BLaER1 (cell line): Measurements from ENCODE around the gene FAM107B.
"Not testable (repeated sequence)": the region's sequence is repeated elsewhere in the genome, so short reads cannot be mapped to it uniquely, and the experiment has no call there.

ENCODE experiments used
- H3K27ac ChIP-seq: shearing (Covaris generic); formaldehyde crosslinking; 2 replicates; pipeline ENCODE4 v1.8.1; 2022
- H3K27me3 ChIP-seq: shearing (Covaris generic); formaldehyde crosslinking; 2 replicates; pipeline ENCODE4 v1.8.1; 2022
- H3K36me3 ChIP-seq: shearing (Covaris generic); formaldehyde crosslinking; 2 replicates; pipeline ENCODE4 v1.8.1; 2022
- H3K4me1 ChIP-seq: shearing (Covaris generic); formaldehyde crosslinking; 2 replicates; pipeline ENCODE4 v1.8.1; 2022
- H3K4me2 ChIP-seq: shearing (Covaris generic); formaldehyde crosslinking; 2 replicates; pipeline ENCODE4 v1.8.1; 2022
- H3K4me3 ChIP-seq: shearing (Covaris generic); formaldehyde crosslinking; 2 replicates; pipeline ENCODE4 v1.8.1; 2022
- H3K9ac ChIP-seq: shearing (Covaris generic); formaldehyde crosslinking; 2 replicates; pipeline ENCODE4 v1.8.1; 2022
- H3K9me3 ChIP-seq: shearing (Covaris generic); formaldehyde crosslinking; 2 replicates; pipeline ENCODE4 v1.8.1; 2022
- H4K20me1 ChIP-seq: shearing (Covaris generic); formaldehyde crosslinking; 2 replicates; pipeline ENCODE4 v1.8.1; 2022
- Cebpa-rat ChIP-seq: shearing (Covaris generic); IDR thresholded peaks from 2 replicates; pipeline ENCODE4 v1.8.1; 2022

FAM107B gene

GRCh38 chr10:14723052-14723689 is 51.5 kb downstream of the FAM107B start:
- H3K4me1 ChIP-seq = peaks cover 33% of the 10 kb centered on the region
- H3K36me3 ChIP-seq = no peaks in the 10 kb centered on the region
- peak overlapping the region; percentile 19; the same call in 1 of the 2 replicates for H3K27ac ChIP-seq
- no peaks in the 10 kb centered on the region for H4K20me1 ChIP-seq
- peak overlapping the region; percentile 45; the same call in 1 of the 2 replicates for H3K9ac ChIP-seq
- H3K27me3 ChIP-seq = no peaks in the 10 kb centered on the region
- H3K4me2 ChIP-seq = peak overlapping the region; percentile 75
- peaks cover 30% of the 10 kb centered on the region for H3K9me3 ChIP-seq
- H3K4me3 ChIP-seq = no peak overlapping the region
- TF ChIP-seq Cebpa-rat = no peak

GRCh38 chr10:14717552-14717951 is 57.1 kb downstream of the FAM107B start:
- Histone ChIP-seq H3K36me3 (no peaks in the 10 kb centered on the region), H3K4me1 (0 out of 2 replicates have a peak, but pooled peaks cover under 1% of the 10 kb centered on the region), H3K9ac (no peak overlapping the region), H3K9me3 (peaks cover 31% of the 10 kb centered on the region; the same call in 1 of the 2 replicates), H3K27me3 (no peaks in the 10 kb centered on the region), H3K4me2 (no peak overlapping the region), H3K4me3 (no peak overlapping the region), H4K20me1 (no peaks in the 10 kb centered on the region), H3K27ac (no peak overlapping the region)
- TF ChIP-seq Cebpa-rat = no peak

- Histone ChIP-seq H3K4me2 (no peak overlapping the region), H3K9me3 (peaks cover 20% of the 10 kb centered on the region; the same call in 1 of the 2 replicates), H3K9ac (no peak overlapping the region), H3K4me1 (no peaks in the 10 kb centered on the region), H3K4me3 (no peak overlapping the region), H3K36me3 (no peaks in the 10 kb centered on the region), H3K27ac (no peak overlapping the region), H3K27me3 (no peaks in the 10 kb centered on the region), H4K20me1 (no peaks in the 10 kb centered on the region)
- TF ChIP-seq Cebpa-rat = no peak
Observed at GRCh38 chr10:14712991-14713424, 61.7 kb downstream of the FAM107B start.

GRCh38 chr10:14709344-14709743 is 65.4 kb downstream of the FAM107B start:
- H3K4me2 ChIP-seq, H3K9me3 ChIP-seq, H3K9ac ChIP-seq, H3K36me3 ChIP-seq, H3K27ac ChIP-seq, H4K20me1 ChIP-seq, H3K4me3 ChIP-seq, H3K27me3 ChIP-seq: not testable (repeated sequence)
- peaks cover 15% of the 10 kb centered on the region for H3K4me1 ChIP-seq

- Histone ChIP-seq H3K4me2 (no peak overlapping the region), H3K36me3 (no peaks in the 10 kb centered on the region), H3K9me3 (no peaks in the 10 kb centered on the region), H4K20me1 (no peaks in the 10 kb centered on the region), H3K4me1 (peaks cover 15% of the 10 kb centered on the region), H3K4me3 (no peak overlapping the region), H3K27me3 (no peaks in the 10 kb centered on the region), H3K9ac (no peak overlapping the region), H3K27ac (no peak overlapping the region)
- no peak for TF ChIP-seq Cebpa-rat
Observed at GRCh38 chr10:14707481-14707880, 67.2 kb downstream of the FAM107B start.

- H3K36me3 ChIP-seq = no peaks in the 10 kb centered on the region
- peak overlapping the region; percentile 8; the same call in 1 of the 2 replicates for H3K4me2 ChIP-seq
- no peak overlapping the region for H3K27ac ChIP-seq
- no peaks in the 10 kb centered on the region for H3K9me3 ChIP-seq
- no peaks in the 10 kb centered on the region for H4K20me1 ChIP-seq
- H3K9ac ChIP-seq = no peak overlapping the region
- H3K27me3 ChIP-seq = no peaks in the 10 kb centered on the region
- no peak overlapping the region for H3K4me3 ChIP-seq
- TF ChIP-seq Cebpa-rat = no peak
- H3K4me1 ChIP-seq = peaks cover 15% of the 10 kb centered on the region
Observed at GRCh38 chr10:14705548-14706230, 69.0 kb downstream of the FAM107B start.

GRCh38 chr10:14703631-14704001 is 71.1 kb downstream of the FAM107B start:
- Histone ChIP-seq H3K9me3 (0 out of 2 replicates have a peak, but pooled peaks cover 3% of the 10 kb centered on the region), H3K9ac (no peak overlapping the region), H3K36me3 (no peaks in the 10 kb centered on the region), H3K27me3 (no peaks in the 10 kb centered on the region), H3K4me2 (no peak overlapping the region), H4K20me1 (no peaks in the 10 kb centered on the region), H3K4me3 (no peak overlapping the region), H3K4me1 (peaks cover 15% of the 10 kb centered on the region), H3K27ac (no peak overlapping the region)
- no peak for TF ChIP-seq Cebpa-rat

GRCh38 chr10:14701466-14701865 is 73.2 kb downstream of the FAM107B start:
- no peak for TF ChIP-seq Cebpa-rat
- H3K4me2 ChIP-seq = no peak overlapping the region

GRCh38 chr10:14700546-14700945 is 74.2 kb downstream of the FAM107B start:
- 0 out of 2 replicates have a peak, but pooled peaks cover 3% of the 10 kb centered on the region for H3K9me3 ChIP-seq
- TF ChIP-seq Cebpa-rat = no peak
- H3K36me3 ChIP-seq = no peaks in the 10 kb centered on the region
- H3K4me2 ChIP-seq = no peak overlapping the region
- H3K4me1 ChIP-seq = peaks cover 18% of the 10 kb centered on the region
- H3K27ac ChIP-seq = no peak overlapping the region
- no peak overlapping the region for H3K4me3 ChIP-seq
- H4K20me1 ChIP-seq = no peaks in the 10 kb centered on the region
- H3K9ac ChIP-seq = no peak overlapping the region
- H3K27me3 ChIP-seq = no peaks in the 10 kb centered on the region

More at GRCh38 chr10:14701466-14701865, 73.2 kb downstream of the FAM107B start:
- Histone ChIP-seq H3K9ac (no peak overlapping the region), H3K4me1 (peaks cover 24% of the 10 kb centered on the region), H3K9me3 (0 out of 2 replicates have a peak, but pooled peaks cover 3% of the 10 kb centered on the region), H3K4me3 (no peak overlapping the region), H4K20me1 (no peaks in the 10 kb centered on the region), H3K27me3 (no peaks in the 10 kb centered on the region), H3K27ac (no peak overlapping the region), H3K36me3 (no peaks in the 10 kb centered on the region)

- Histone ChIP-seq H3K4me1 (peaks cover 9% of the 10 kb centered on the region; the same call in 1 of the 2 replicates), H3K4me2 (no peak overlapping the region), H3K36me3 (no peaks in the 10 kb centered on the region), H3K9me3 (0 out of 2 replicates have a peak, but pooled peaks cover 3% of the 10 kb centered on the region), H3K4me3 (no peak overlapping the region), H3K9ac (no peak overlapping the region), H4K20me1 (no peaks in the 10 kb centered on the region), H3K27ac (no peak overlapping the region), H3K27me3 (no peaks in the 10 kb centered on the region)
- TF ChIP-seq Cebpa-rat = no peak
Observed at GRCh38 chr10:14699482-14699881, 75.2 kb downstream of the FAM107B start.
